Osteocyte (in vitro differentiated cells): ENCODE data around the gene TDRD7. TPM values are rescaled to one million over a fixed set of nuclear protein-coding genes. Genes with fewer than 3 reads are reported as not detected.

Experiments
- DNase-seq: peaks from one replicate; pipeline ENCODE4 v3.0.0; 2021; ENCODE audit warnings: mixed read lengths; ENCODE audit not compliant: unreplicated experiment; ENCODE audit errors: extremely low spot score
- H3K27ac Mint-ChIP-seq: one replicate; pipeline ENCODE4 v1.8.0; 2021; ENCODE audit warnings: mild to moderate bottlenecking, mixed read lengths; ENCODE audit not compliant: unreplicated experiment
- H3K27me3 Mint-ChIP-seq: one replicate; pipeline ENCODE4 v1.8.0; 2021; ENCODE audit warnings: mixed read lengths; ENCODE audit not compliant: unreplicated experiment
- H3K36me3 Mint-ChIP-seq: one replicate; pipeline ENCODE4 v1.8.0; 2021; ENCODE audit warnings: mixed read lengths; ENCODE audit not compliant: unreplicated experiment
- H3K4me1 Mint-ChIP-seq: one replicate; pipeline ENCODE4 v1.8.0; 2021; ENCODE audit warnings: mixed read lengths; ENCODE audit not compliant: unreplicated experiment
- H3K4me3 Mint-ChIP-seq: one replicate; pipeline ENCODE4 v1.8.0; 2021; ENCODE audit warnings: mild to moderate bottlenecking, moderate library complexity, mixed read lengths; ENCODE audit not compliant: unreplicated experiment
- H3K9me3 Mint-ChIP-seq: one replicate; pipeline ENCODE4 v1.8.0; 2021; ENCODE audit warnings: mixed read lengths; ENCODE audit not compliant: unreplicated experiment
- CTCF ChIP-seq: fragments of 200-600 bp; sonication (generic); IDR thresholded peaks from 2 replicates; pipeline ENCODE4 v1.5.0; 2021; ENCODE audit warnings: antibody characterized with exemption, mild to moderate bottlenecking, moderate library complexity
- total RNA-seq: library from RNA; stranded (reverse); gene quantifications from 2 replicates; pipeline ENCODE4 v1.2.1, GENCODE V29; 2021

Gene TDRD7
- total RNA-seq, 1 donor from 2014 or later = 8.6 TPM

- H3K4me1 Mint-ChIP-seq = no peaks in the 10 kb centered on the region
These were observed 8.1 kb upstream of the TDRD7 start for GRCh38 chr9:97403746-97404316.

GRCh38 chr9:97405551-97405950 lies 6.3 kb upstream of the TDRD7 start:
- TF ChIP-seq CTCF = no peak
- H3K27ac Mint-ChIP-seq = no peak overlapping the region
- DNase-seq = no peak
- H3K27me3 Mint-ChIP-seq = peaks cover 38% of the 10 kb centered on the region
- H3K4me3 Mint-ChIP-seq = no peak overlapping the region
- H3K9me3 Mint-ChIP-seq = peaks cover 11% of the 10 kb centered on the region
- no peaks in the 10 kb centered on the region for H3K36me3 Mint-ChIP-seq
- H3K4me1 Mint-ChIP-seq = no peaks in the 10 kb centered on the region

More at GRCh38 chr9:97403746-97404316, 8.1 kb upstream of the TDRD7 start:
- no peak overlapping the region for H3K27ac Mint-ChIP-seq
- H3K9me3 Mint-ChIP-seq = peaks cover 11% of the 10 kb centered on the region
- H3K4me3 Mint-ChIP-seq = no peak overlapping the region
- H3K36me3 Mint-ChIP-seq = no peaks in the 10 kb centered on the region
- DNase-seq = no peak
- peaks cover 30% of the 10 kb centered on the region for H3K27me3 Mint-ChIP-seq
- TF ChIP-seq CTCF = no peak

- DNase-seq = no peak
These were observed 5.2 kb upstream of the TDRD7 start for GRCh38 chr9:97406620-97407177.

GRCh38 chr9:97408562-97408961 lies 3.3 kb upstream of the TDRD7 start:
- Mint-ChIP-seq H3K4me1 (peaks cover 12% of the 10 kb centered on the region), H3K27ac (no peak overlapping the region), H3K4me3 (no peak overlapping the region), H3K36me3 (no peaks in the 10 kb centered on the region), H3K9me3 (peaks cover 9% of the 10 kb centered on the region), H3K27me3 (peaks cover 37% of the 10 kb centered on the region)
- TF ChIP-seq CTCF = no peak
- DNase-seq = no peak

More at GRCh38 chr9:97406620-97407177, 5.2 kb upstream of the TDRD7 start:
- Mint-ChIP-seq H3K4me3 (no peak overlapping the region), H3K9me3 (peaks cover 11% of the 10 kb centered on the region), H3K4me1 (no peaks in the 10 kb centered on the region), H3K36me3 (no peaks in the 10 kb centered on the region), H3K27me3 (peaks cover 38% of the 10 kb centered on the region), H3K27ac (no peak overlapping the region)
- TF ChIP-seq CTCF = no peak

- no peaks in the 10 kb centered on the region for H3K36me3 Mint-ChIP-seq
- H3K27ac Mint-ChIP-seq = no peak overlapping the region
- H3K27me3 Mint-ChIP-seq = peaks cover 27% of the 10 kb centered on the region
- DNase-seq = no peak
- H3K4me1 Mint-ChIP-seq = peaks cover 13% of the 10 kb centered on the region
- TF ChIP-seq CTCF = no peak
- no peaks in the 10 kb centered on the region for H3K9me3 Mint-ChIP-seq
- H3K4me3 Mint-ChIP-seq = peak overlapping the region; percentile 79
These were observed 482 bp upstream of the TDRD7 start for GRCh38 chr9:97411440-97411788.
